GM21825 (cell line): ENCODE data around the gene PMFBP1.
"Not testable (repeated sequence)": the region's sequence is repeated elsewhere in the genome, so short reads cannot be mapped to it uniquely, and the experiment has no call there.

Source experiments
- ATAC-seq: cut with Tn5 transposase; IDR thresholded peaks from one replicate; pipeline ENCODE4 v1.9.1; 2021; ENCODE audit warnings: mild to moderate bottlenecking, moderate library complexity; ENCODE audit not compliant: unreplicated experiment

Gene PMFBP1

GRCh38 chr16:72109300-72109699 lies 62.7 kb downstream of the PMFBP1 start:
- ATAC-seq, result no peak

DNA sequence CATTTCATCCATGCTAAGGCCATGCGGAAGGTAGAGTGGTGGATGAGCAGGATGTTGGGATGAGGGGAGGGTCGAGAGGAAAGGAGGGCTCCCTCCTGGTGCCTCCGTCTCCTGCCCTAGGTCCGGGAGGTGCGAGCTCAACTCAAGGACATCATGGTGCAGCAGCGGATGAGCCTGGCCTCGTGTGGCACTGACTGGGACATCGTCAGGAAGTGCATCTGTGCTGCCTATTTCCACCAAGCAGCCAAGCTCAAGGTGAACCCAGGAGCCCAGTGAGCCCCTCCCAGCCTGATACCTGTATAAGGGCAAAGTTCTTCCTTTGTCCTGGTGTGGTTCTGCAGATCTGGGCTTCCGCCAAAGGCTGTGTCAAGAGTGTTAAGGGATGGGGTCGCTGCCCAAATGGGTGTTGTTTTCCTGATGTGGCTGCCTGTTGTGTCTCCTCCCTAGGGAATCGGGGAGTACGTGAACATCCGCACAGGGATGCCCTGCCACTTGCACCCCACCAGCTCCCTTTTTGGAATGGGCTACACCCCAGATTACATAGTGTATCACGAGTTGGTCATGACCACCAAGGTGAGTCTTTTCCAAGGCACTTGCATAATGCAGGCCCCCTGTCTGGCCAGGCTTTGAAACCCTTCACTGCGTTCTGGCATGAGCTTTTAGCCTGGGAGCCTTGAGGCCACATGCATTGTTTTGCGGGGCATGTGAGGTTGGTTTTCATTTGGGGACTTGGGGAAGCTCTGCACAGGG lies 63.4 kb downstream of the PMFBP1 start:
- no peak for ATAC-seq

DNA sequence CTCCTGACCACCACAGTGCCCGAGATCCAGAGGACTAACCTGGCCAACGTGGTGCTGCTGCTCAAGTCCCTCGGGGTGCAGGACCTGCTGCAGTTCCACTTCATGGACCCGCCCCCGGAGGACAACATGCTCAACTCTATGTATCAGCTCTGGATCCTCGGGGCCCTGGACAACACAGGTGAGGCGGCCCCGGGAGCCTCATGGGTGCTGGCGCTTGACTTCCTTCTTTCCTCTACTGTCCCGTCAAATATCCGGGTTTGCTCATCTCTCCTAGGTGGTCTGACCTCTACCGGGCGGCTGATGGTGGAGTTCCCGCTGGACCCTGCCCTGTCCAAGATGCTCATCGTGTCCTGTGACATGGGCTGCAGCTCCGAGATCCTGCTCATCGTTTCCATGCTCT lies 64.6 kb downstream of the PMFBP1 start:
- ATAC-seq, result no peak

DNA sequence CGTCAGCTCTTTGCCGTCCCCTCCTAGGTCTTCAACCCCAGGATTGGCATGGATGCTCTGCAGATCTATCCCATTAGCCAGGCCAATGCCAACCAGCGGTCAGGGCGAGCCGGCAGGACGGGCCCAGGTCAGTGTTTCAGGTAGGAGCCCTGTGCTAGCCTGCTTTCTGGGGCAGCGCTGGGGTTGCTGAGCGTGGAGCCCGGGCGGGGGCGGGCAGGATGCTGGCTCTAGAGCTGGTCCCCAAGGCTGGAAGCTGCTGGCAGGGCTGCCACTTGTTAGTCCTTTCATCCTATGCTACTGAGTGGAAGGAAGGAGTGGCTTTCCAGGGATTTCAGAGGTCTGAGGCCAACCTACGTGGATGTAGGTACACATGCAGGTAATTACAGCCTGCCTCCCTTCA lies 66.0 kb downstream of the PMFBP1 start:
- ATAC-seq, result no peak

- ATAC-seq, result no peak
These were observed 67.0 kb downstream of the PMFBP1 start for GRCh38 chr16:72104905-72105304.

GRCh38 chr16:72101195-72101594 lies 70.8 kb downstream of the PMFBP1 start:
- ATAC-seq, result no peak

DNA sequence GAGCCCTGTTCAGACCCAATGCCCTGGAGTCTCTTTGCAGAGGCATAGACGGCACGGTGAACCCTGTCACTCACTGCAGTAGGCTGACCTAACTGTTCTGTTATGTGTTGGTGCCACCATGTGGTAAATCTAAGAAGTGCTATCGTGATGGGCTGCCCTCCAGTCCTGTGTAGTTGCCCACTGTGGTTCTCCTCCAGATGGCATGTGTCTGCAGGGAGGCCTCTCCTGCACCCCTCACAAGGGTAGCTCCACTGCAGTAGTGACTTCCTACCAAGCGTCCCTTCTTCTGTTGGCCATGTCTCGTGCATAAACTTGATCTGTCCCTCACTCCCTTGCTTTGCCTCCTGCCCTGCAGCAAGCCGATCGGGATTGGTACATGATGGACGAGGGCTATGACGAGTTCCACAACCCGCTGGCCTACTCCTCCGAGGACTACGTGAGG lies 72.6 kb downstream of the PMFBP1 start:
- ATAC-seq, result peak; percentile 45

- ATAC-seq, result no peak
These were observed 73.0 kb downstream of the PMFBP1 start for GRCh38 chr16:72098936-72099335.

- ATAC-seq, result no peak
These were observed 77.7 kb downstream of the PMFBP1 start for GRCh38 chr16:72094266-72094610.

DNA sequence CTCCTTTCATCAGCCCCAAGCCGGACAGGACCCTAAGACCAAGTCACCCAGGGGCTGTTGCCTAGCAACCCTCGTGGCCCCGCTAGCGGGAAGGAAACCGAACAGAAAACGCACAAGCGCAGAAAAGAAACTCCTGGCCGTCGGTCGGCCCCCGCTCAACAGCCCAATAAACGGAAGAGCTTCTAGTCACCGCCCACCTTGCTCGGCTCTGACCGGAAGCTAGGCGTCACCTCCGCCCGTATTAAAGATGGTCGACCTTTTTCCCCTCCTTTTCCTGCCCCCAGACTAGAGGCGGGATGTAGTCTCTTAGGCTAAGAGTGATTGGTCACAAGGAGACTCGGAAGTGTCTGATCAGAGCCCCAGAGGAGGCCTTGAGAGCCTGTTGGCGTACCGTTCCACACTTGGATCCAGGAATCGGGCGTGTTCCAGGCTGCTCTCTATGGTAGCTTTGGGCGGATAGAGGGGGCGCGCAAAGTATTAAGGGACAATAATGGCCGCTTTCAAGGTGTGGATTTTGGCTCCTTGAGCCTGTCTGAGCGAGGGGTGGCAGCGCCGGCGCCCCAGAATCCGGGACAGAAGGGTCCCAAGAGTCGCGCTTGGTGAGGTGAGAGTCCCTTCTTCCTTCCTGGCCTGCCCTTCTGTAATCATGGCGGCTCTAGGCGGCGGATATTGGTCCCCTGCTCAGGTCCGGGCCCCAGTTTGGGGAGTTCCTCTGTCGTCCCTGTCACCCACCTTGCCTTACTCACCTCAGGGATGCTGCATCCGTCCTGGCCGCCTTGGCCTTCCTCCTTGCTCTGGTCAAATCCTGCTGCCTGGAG lies 78.3 kb downstream of the PMFBP1 start, which contains the start of the genes DHX38 and TXNL4B:
Gene DHX38 (plus strand): TSS at position 400 of the 818 bp plus-strand sequence. CDS start 2,311 bp downstream, outside the sequence.
Gene TXNL4B (minus strand): TSS at position 173 of the 818 bp plus-strand sequence. CDS start 2,871 bp downstream, outside the sequence.
- peak; percentile 98 for ATAC-seq

GRCh38 chr16:72092832-72093447 lies 79.0 kb downstream of the PMFBP1 start:
- ATAC-seq, result no peak

- ATAC-seq, result no peak
These were observed 80.7 kb downstream of the PMFBP1 start for GRCh38 chr16:72091217-72091616.

DNA sequence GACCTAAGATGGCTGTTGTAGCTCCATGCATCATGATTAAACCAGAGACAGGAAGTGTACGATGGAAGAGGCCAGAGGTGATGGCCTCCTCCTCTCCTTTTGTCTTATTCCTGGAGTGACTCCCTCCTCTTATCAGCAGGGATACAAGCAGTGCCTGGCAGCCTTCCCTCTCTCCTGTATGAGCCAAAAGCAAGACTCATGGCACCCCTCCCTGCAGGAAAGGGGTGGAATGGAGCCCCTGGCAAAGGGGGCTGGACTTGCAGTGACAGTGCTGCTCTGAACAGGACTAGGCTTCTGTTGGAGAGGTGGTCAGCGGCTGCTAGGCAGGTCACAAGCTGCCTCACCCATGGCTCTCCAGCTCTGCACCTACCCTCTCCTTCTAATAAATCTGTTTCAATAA lies 87.0 kb downstream of the PMFBP1 start:
- ATAC-seq, result no peak

GRCh38 chr16:72084445-72084844 lies 87.5 kb downstream of the PMFBP1 start:
- no peak for ATAC-seq

GRCh38 chr16:72083778-72084404 lies 88.1 kb downstream of the PMFBP1 start:
- ATAC-seq, result no peak

DNA sequence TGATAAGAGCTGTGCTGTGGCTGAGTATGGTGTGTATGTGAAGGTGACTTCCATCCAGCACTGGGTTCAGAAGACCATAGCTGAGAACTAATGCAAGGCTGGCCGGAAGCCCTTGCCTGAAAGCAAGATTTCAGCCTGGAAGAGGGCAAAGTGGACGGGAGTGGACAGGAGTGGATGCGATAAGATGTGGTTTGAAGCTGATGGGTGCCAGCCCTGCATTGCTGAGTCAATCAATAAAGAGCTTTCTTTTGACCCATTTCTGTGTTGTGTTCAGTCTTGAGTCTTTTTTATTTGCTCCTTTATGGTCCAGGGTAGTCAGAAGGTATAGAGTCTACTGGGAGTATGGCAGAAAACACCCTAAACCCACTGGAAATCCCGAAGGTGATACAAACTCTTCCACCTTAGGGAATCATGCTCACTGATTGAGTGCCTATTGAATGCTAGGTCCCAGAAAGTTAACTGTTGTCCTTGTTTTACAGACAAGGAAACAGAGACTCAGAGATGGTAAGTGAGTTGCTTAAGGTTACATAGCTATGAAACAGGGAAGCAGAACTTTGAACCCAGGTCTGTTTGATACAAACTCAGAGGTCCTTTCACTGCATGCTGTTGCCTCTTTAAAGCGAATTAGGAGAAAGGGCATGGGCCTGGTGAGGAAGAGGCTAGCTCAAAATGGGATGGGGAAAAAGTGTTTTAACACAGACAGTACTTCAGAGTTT lies 94.8 kb downstream of the PMFBP1 start:
- not testable (repeated sequence) for ATAC-seq

DNA sequence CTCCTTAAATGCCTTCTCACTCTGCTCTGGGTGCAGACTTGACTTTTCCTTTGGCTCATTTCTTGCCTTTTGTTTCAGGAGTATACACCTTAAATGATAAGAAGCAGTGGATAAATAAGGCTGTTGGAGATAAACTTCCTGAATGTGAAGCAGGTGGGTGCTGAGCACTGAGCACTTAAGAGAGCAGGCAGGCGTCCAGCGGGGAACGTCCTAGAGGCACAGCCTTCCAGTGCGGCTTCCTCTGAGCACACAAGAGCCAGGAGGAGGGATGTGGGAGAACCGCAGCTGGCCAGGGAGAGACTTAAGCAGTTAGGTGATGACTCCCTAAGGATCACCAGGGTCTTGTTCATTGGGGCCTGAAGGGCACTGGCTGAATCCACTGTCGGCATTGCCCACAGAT lies 96.9 kb downstream of the PMFBP1 start:
- ATAC-seq, result not testable (repeated sequence)

DNA sequence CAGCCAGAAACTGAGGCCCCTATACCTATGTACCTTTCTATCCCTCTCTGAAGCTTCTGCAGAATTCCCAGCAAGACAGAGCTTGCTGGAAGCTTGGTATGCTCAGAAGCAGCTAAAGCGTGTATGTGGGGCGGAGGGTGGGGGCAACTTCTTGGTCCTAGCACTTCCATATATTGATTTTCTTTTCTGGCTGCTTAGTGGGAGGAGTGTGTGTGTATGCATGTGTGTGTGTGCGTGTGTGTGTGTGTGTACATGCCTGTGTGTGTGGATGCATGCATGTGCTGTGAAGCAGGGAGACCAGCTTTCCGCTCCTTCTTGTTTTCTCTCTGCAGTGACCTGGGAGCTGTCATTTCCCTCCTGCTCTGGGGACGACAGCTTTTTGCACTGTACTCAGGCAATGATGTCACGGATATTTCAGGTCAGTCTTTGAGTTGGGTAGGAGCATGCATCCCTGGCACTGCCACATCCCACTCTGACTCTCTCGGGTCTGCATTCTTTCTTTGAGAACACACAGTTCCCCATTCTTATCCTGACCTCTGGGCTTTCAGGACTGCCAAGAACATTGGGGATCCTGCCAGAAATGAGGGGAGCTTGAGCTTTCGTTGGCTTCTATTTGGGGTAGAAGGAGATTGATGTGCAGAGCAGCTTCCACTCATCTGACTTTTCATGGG lies 98.3 kb downstream of the PMFBP1 start:
- ATAC-seq, result no peak

GRCh38 chr16:72072514-72073342 lies 99.2 kb downstream of the PMFBP1 start:
- ATAC-seq, result no peak
